ENCODE data around the gene RBM23.

DNA sequence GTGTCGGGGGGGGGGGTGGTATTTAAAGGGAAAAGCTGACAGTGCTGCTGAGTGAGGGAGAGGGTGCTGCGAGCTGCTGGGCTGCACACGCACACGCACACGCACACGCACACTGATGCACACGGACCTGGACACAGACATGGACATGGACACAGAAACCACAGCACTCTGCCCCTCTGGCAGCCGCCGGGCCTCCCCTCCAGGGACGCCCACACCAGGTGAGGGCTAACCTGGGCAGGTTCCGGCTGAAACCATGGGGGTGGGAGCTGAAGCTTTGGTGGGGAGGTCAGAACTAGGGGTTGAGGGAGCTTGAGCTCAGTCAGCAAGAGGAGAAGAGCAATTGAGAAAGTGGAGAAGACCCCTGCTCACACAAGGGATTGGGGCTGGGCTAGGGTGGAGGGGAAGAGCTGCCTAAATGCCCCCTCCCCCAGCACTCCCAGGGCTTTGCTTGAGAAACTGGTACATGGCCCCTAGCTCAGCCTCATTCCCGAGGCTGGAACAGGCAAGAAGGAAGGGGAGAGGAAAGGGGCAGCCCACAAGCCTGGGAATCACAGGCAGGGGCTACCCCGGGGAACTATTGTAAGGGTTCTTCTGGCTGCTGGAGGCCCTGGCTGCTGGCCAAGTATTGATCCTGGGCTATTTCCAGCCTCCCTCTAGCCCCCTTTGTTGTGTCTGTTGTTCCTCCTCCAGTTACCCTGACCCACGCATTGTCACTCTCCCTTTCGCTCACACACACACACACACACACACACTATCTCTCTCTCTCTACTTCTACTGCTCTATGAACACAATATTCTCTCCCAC lies 35.6 kb downstream of the RBM23 start, which contains the start of gene REM2:
- no peak for TF ChIP-seq POLR2A (IDR thresholded peaks at IDR 0.05; ENCODE audit: low read length)
- TF ChIP-seq RAD21 (conservative IDR thresholded peaks at IDR 0.05 in 1 of 2, IDR thresholded peaks at IDR 0.05 in 1 of 2): no peak
- no peak for TF ChIP-seq HOXA7 (CRISPR knock-in tag; IDR thresholded peaks at IDR 0.05)
- TF ChIP-seq CBX2 (IDR thresholded peaks at IDR 0.05; ENCODE audit: borderline replicate concordance, low read depth): no peak
- TF ChIP-seq CTCF (IDR thresholded peaks at IDR 0.05): no peak
- no peak for TF ChIP-seq SMC3 (IDR thresholded peaks at IDR 0.05)
- no peak for TF ChIP-seq RFX5 (IDR thresholded peaks at IDR 0.05)
- TF ChIP-seq ELK1 (IDR thresholded peaks at IDR 0.05; ENCODE audit: low read depth, low read length): no peak
- TF ChIP-seq NFE2L2 (conservative IDR thresholded peaks at IDR 0.05; ENCODE audit: low read length): no peak
